ENCODE results near the gene FNBP1.

GRCh38 chr9:130001190-130001589 lies 41.8 kb downstream of the FNBP1 start:
- TF ChIP-seq CTCF (IDR thresholded peaks at IDR 0.05) (no peak), MYC (IDR thresholded peaks at IDR 0.05; ENCODE audit: borderline replicate concordance, low read length) (no peak), EHMT2 (IDR thresholded peaks at IDR 0.05; ENCODE audit: low read depth) (no peak)
